WERI-Rb-1 (cell line): ENCODE measurements around the gene TLE4.
"Not testable (repeated sequence)": the region's sequence is repeated elsewhere in the genome, so short reads cannot be mapped to it uniquely, and the experiment has no call there.

Source experiments
- DNase-seq: peaks from one replicate; pipeline ENCODE4 v3.0.0-alpha.2; 2020
- H3K27ac ChIP-seq: fragments of 250-450 bp; sonication (Bioruptor Pico); 2 replicates; pipeline ENCODE4 v1.5.1; 2020; ENCODE audit warnings: mild to moderate bottlenecking, moderate library complexity
- H3K27me3 ChIP-seq: fragments of 250-450 bp; sonication (Bioruptor Pico); 2 replicates; pipeline ENCODE4 v1.5.1; 2021; ENCODE audit warnings: mild to moderate bottlenecking, low read depth, moderate library complexity; ENCODE audit not compliant: insufficient read depth, severe bottlenecking
- H3K36me3 ChIP-seq: fragments of 250-450 bp; sonication (Bioruptor Pico); 2 replicates; pipeline ENCODE4 v1.5.1; 2020; ENCODE audit warnings: mild to moderate bottlenecking, moderate library complexity
- H3K4me3 ChIP-seq: 2 replicates; pipeline ENCODE4 v1.5.1; 2011; ENCODE audit warnings: low read depth, mild to moderate bottlenecking, control low read depth, low read length
- H3K9me3 ChIP-seq: fragments of 250-450 bp; sonication (Bioruptor Pico); 2 replicates; pipeline ENCODE4 v1.5.1; 2021; ENCODE audit warnings: mild to moderate bottlenecking, moderate library complexity; ENCODE audit not compliant: severe bottlenecking
- TF ChIP-seq, protein P1 (sequence below): IDR thresholded peaks from 2 replicates; pipeline ENCODE4 v1.5.1; 2011; ENCODE audit warnings: low read depth, mild to moderate bottlenecking, control low read depth, inconsistent platforms, low read length

TLE4 gene

DNA sequence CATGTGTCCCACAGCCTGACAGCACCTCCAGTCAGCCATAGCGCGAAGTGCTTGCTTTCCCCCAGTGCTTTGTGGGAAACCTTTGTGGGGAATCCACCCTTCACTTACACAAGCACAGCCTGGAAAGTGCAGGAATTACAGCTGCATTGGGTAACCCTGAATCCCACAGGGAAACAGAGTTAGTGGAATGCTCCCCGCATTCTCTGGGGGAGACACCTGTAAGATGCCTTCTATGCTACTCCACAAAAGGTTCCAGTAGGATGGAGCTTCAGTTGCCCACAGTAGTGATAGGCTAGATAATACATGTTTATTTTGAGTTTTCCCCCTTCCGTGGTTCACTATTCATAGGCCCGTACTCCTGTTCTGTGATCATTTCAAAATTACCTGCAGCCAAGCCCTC, 60.3 kb downstream of the TLE4 start:
- Histone ChIP-seq H3K4me3 (no peak overlapping the region), H3K27ac (no peak overlapping the region), H3K36me3 (no peaks in the 10 kb centered on the region), H3K9me3 (no peaks in the 10 kb centered on the region), H3K27me3 (no peaks in the 10 kb centered on the region)
- no peak for DNase-seq
- TF ChIP-seq, protein P1, sequence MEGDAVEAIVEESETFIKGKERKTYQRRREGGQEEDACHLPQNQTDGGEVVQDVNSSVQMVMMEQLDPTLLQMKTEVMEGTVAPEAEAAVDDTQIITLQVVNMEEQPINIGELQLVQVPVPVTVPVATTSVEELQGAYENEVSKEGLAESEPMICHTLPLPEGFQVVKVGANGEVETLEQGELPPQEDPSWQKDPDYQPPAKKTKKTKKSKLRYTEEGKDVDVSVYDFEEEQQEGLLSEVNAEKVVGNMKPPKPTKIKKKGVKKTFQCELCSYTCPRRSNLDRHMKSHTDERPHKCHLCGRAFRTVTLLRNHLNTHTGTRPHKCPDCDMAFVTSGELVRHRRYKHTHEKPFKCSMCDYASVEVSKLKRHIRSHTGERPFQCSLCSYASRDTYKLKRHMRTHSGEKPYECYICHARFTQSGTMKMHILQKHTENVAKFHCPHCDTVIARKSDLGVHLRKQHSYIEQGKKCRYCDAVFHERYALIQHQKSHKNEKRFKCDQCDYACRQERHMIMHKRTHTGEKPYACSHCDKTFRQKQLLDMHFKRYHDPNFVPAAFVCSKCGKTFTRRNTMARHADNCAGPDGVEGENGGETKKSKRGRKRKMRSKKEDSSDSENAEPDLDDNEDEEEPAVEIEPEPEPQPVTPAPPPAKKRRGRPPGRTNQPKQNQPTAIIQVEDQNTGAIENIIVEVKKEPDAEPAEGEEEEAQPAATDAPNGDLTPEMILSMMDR: no peak

DNA sequence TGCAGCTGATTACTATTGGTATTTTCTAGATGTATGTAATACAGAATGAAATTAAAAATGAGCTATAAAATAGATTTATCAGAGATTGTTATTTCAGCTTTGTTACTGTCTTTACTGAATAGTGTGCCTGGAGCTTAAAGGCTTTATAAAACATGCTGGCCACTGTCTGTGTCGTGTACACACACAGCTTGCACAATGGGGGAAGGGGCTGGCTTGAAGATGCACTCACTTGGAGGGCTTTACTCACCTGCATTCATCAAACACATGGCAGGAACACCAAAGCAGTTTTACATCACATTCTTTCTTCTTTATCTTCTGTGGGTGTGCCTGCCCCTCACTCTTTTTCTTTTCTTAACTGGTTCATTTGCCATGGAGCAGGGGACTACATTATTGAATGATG, 60.9 kb downstream of the TLE4 start:
- Histone ChIP-seq H3K36me3 (no peaks in the 10 kb centered on the region), H3K27me3 (no peaks in the 10 kb centered on the region), H3K27ac (no peak overlapping the region), H3K4me3 (no peak overlapping the region), H3K9me3 (no peaks in the 10 kb centered on the region)
- DNase-seq: peak; percentile 9
- TF ChIP-seq, protein P1: no peak

DNA sequence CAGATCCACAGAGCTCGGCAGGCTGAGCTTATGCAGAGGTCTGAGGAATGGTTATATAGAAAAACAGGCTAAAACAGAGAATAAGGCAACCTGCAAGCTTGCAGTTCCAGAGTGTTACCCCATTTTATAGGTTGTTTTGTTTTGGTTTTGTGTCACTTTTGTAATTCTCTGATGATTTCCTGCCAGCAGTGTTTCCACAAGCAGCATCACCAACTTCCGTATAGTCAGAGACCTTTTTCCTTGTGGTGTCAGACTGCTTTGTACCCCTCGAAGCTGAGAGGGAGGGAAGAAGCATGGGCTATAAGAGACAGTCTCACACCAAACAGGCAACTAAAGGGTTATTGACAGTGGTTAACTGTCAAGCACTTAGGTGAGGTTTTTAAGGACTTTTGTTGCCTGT, 61.8 kb downstream of the TLE4 start:
- TF ChIP-seq, protein P1: no peak

DNA sequence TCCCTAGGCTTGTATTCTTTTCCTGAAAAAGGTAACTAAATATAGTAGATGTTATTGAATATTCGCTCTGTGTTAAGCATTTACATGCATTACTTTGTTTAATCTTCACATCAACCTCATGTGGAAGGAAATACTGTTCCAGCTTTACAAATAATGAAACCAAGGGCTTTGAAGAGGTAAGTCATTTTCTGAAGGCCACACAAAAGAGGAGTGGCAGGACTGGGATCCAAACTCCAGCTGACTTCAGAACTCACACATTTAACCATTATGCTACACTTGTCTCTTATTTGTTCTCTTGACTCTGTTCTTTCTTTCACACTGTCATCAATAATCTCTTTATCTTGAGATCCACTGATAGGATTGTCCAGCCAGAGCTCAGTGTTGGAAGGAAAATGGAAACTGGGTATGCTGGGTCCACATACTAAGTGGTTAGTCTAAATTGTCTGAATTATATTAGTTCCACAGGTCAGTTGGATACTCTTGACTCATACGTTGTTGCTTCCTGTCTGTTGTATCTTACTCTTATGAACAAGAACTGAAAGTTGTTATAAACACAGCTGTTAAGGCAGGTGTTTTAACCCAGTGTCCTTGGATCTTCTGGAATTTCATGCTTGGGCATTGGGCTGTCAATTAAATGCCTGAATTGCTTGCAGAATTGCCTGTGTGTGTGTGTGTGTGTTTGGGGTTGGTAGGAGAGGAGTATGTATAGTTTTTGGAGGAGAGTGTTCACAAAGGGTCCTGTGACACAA, 65.6 kb downstream of the TLE4 start:
- Histone ChIP-seq H3K27ac (no peak overlapping the region), H3K36me3 (no peaks in the 10 kb centered on the region), H3K9me3 (no peaks in the 10 kb centered on the region), H3K27me3 (no peaks in the 10 kb centered on the region), H3K4me3 (no peak overlapping the region)
- TF ChIP-seq, protein P1: no peak
- DNase-seq: no peak

More for the DNA sequence above, 61.8 kb downstream of the TLE4 start:
- no peak for DNase-seq
- no peak overlapping the region for H3K27ac ChIP-seq
- H3K9me3 ChIP-seq: no peaks in the 10 kb centered on the region
- no peaks in the 10 kb centered on the region for H3K27me3 ChIP-seq
- H3K36me3 ChIP-seq: no peaks in the 10 kb centered on the region
- no peak overlapping the region for H3K4me3 ChIP-seq

DNA sequence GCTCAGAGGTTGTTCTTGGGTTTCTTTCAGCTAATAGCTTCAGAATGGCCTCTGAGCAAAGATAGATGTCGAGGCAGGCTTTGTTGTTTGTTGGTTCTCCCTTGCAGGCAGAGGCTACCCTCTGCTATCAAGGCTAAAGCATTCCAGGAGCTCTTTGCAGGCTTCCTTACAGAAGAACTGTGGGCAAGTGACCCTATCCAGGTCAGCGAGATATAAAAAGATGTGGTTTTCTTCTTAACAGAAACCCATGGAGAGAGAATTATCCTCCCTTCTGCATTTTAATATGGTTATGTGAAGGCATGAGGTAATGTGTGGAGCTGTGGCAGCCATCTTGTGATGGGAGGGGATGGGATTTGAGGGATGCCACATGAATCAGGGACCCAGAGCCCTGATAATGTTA, 67.0 kb downstream of the TLE4 start:
- TF ChIP-seq, protein P1: no peak
- Histone ChIP-seq H3K27me3 (no peaks in the 10 kb centered on the region), H3K9me3 (no peaks in the 10 kb centered on the region), H3K4me3 (no peak overlapping the region), H3K36me3 (no peaks in the 10 kb centered on the region), H3K27ac (no peak overlapping the region)
- no peak for DNase-seq

DNA sequence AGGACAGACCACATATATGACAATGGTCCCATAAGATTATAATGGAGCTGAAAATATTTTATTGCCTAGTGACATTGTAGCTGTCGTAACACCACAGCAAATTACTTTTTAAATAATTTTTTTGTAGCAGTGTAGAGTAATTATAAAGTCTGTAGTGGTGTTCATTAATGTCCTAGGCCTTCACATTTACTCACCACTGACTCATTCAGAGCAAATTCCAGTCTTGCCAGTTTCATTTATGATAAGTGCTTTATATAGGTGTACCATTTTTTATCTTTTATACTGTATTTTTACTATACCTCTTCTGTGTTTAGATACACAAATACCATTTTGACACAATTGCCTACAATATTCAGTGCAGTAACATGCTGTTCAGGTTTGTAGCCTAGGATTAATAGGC, 67.6 kb downstream of the TLE4 start:
- Histone ChIP-seq H3K27ac (no peak overlapping the region), H3K4me3 (no peak overlapping the region), H3K27me3 (no peaks in the 10 kb centered on the region), H3K36me3 (no peaks in the 10 kb centered on the region), H3K9me3 (no peaks in the 10 kb centered on the region)
- no peak for DNase-seq
- TF ChIP-seq, protein P1: no peak

DNA sequence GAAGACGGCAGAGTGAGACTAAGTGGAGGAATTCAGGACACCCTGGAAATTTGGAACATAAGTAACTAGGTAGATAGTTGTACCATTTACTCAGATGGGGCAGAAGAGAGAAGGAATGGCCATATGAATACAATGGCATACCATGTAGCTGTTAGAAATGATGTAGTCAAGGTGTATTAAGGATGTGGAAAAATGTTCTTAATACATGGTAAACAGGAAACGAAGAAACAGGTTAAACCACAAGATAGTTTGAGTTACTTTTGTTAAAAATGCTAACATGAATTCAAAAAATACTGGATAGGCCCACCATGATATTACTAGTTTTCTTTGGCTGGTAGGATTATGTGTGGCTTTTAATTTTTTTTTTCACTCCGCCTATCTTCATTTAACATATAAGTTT, 68.3 kb downstream of the TLE4 start:
- H3K27me3 ChIP-seq, DNase-seq, H3K9me3 ChIP-seq, H3K27ac ChIP-seq, H3K4me3 ChIP-seq, H3K36me3 ChIP-seq: not testable (repeated sequence)
